BJ (cell line): ENCODE data around the gene LRRN4. TPM values are rescaled to one million over a fixed set of nuclear protein-coding genes. Genes with fewer than 3 reads are reported as not detected.

Source experiments
- CTCF ChIA-PET: fragments of 350-600 bp; formaldehyde crosslinking; extraction: SDS; loops from one replicate; lab custom pipeline; 2021; ENCODE audit warnings: antibody characterized with exemption, inconsistent platforms; lab: Yijun Ruan, JAX
- POLR2A ChIA-PET: fragments of 300-600 bp; sonication (Branson Sonifier 250); formaldehyde crosslinking; extraction: SDS; loops from one replicate; lab custom pipeline; 2021; ENCODE audit warnings: antibody characterized with exemption; lab: Charles Lee
- DNase-seq: peaks from one replicate; pipeline ENCODE4 v3.0.0-alpha.2; 2011; ENCODE audit warnings: low read depth
- H3K27me3 ChIP-seq: 2 replicates; pipeline ENCODE4 v1.6.0; 2011; ENCODE audit warnings: low read length; ENCODE audit not compliant: control insufficient read depth, insufficient read depth
- H3K36me3 ChIP-seq: 2 replicates; pipeline ENCODE4 v1.5.1; 2011; ENCODE audit warnings: low read length; ENCODE audit not compliant: control insufficient read depth, insufficient read depth
- H3K4me3 ChIP-seq: 2 replicates; pipeline ENCODE4 v1.5.1; 2011; ENCODE audit warnings: low read depth, mild to moderate bottlenecking, control low read depth, low read length
- polyA plus RNA-seq: library from polyadenylated mRNA; depleted of rRNA; stranded (reverse); fragments of >200 nt; gene quantifications from 2 replicates; pipeline ENCODE4 v1.2.3, GENCODE V29; 2011
- TF ChIP-seq, protein P1 (sequence below): IDR thresholded peaks from 2 replicates; pipeline ENCODE4 v1.5.1; 2011; ENCODE audit warnings: low read depth, mild to moderate bottlenecking, control low read depth, inconsistent platforms, low read length, moderate library complexity; ENCODE audit not compliant: insufficient read depth

LRRN4 gene
- polyA plus RNA-seq, 1 experiment: 0.06 TPM

DNA sequence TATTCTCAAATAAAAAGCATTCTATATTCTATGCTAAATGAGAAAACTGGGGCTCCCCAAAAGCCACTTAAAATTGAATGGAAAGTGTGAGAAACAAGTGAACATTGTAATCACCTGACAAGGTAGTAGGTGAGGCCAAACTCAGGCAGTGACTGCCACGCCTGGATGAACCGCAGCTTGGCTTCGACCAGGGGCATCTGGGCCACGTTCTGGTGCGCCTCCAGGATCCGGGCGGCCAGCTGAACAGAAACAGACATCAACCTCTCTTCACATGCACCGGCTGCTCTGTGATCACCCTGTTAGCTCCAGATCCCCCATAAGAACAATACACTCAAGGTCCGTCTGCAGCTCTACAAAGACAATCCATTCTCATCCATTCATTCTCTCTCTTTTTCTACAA lies 30.1 kb upstream of the LRRN4 start:
- CTCF ChIA-PET: interaction anchor here (0.7 to 3.9 kb wide), 4 partner anchors 10 to 555 kb away, joined by 3 to 22 read pairs (median 10); no protein-coding TSS in a partner anchor
- TF ChIP-seq, protein P1, sequence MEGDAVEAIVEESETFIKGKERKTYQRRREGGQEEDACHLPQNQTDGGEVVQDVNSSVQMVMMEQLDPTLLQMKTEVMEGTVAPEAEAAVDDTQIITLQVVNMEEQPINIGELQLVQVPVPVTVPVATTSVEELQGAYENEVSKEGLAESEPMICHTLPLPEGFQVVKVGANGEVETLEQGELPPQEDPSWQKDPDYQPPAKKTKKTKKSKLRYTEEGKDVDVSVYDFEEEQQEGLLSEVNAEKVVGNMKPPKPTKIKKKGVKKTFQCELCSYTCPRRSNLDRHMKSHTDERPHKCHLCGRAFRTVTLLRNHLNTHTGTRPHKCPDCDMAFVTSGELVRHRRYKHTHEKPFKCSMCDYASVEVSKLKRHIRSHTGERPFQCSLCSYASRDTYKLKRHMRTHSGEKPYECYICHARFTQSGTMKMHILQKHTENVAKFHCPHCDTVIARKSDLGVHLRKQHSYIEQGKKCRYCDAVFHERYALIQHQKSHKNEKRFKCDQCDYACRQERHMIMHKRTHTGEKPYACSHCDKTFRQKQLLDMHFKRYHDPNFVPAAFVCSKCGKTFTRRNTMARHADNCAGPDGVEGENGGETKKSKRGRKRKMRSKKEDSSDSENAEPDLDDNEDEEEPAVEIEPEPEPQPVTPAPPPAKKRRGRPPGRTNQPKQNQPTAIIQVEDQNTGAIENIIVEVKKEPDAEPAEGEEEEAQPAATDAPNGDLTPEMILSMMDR: no peak
- no peak for DNase-seq
- Histone ChIP-seq H3K36me3 (no peaks in the 10 kb centered on the region), H3K27me3 (no peaks in the 10 kb centered on the region), H3K4me3 (no peak overlapping the region)
- POLR2A ChIA-PET: no interaction called here

DNA sequence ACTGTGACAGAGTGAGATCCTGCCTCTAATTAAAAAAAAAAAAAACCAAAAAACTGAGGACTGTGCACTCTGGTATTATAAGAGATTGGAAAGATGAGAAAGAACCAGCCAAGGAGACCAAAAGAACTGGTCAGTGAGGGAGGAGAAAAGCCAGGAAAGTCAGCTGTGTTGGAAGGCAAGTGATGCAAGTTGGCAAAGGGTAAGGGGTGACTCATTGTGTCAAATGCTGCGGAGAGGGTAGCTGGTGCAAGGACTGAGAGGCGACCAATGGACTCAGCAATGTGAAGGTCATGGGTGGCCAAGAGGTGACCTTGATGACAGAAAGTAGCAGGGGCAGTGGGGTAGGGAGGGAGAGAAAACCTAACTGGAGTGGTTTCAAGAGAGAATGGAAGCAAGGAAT lies 27.4 kb upstream of the LRRN4 start:
- TF ChIP-seq, protein P1: no peak

DNA sequence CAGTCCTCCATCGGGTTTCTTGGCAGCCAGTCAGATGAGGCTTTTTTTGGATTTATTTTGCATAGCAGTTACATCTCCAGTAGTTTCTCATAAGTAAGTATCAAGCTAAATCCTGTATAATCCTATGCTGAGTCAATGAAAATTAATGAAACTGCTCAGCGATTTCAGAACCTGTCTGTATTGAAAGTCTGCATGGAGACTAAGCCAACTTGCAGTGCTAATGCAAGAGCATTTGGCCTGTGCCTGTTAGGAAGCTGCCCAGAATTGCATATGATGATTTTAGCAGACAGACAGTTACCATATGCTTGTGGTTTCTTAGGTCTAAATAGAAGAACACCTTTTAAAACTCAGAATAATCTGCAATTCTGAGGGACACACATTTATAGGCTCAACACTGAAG lies 25.2 kb upstream of the LRRN4 start:
- TF ChIP-seq, protein P1: no peak
- POLR2A ChIA-PET: no interaction called here
- CTCF ChIA-PET: interaction anchor here (0.9 to 8.9 kb wide), 6 partner anchors 9 to 559 kb away, joined by 3 to 93 read pairs (median 8); no protein-coding TSS in a partner anchor
- Histone ChIP-seq H3K36me3 (no peaks in the 10 kb centered on the region), H3K27me3 (no peaks in the 10 kb centered on the region), H3K4me3 (no peak overlapping the region)
- DNase-seq: no peak

More for the DNA sequence above, 27.4 kb upstream of the LRRN4 start:
- no peak for DNase-seq
- CTCF ChIA-PET: interaction anchor here (0.6 to 3.9 kb wide), 4 partner anchors 9 to 552 kb away, joined by 3 to 22 read pairs (median 5); no protein-coding TSS in a partner anchor
- POLR2A ChIA-PET: no interaction called here
- H3K4me3 ChIP-seq: no peak overlapping the region
- no peaks in the 10 kb centered on the region for H3K27me3 ChIP-seq
- H3K36me3 ChIP-seq: no peaks in the 10 kb centered on the region

DNA sequence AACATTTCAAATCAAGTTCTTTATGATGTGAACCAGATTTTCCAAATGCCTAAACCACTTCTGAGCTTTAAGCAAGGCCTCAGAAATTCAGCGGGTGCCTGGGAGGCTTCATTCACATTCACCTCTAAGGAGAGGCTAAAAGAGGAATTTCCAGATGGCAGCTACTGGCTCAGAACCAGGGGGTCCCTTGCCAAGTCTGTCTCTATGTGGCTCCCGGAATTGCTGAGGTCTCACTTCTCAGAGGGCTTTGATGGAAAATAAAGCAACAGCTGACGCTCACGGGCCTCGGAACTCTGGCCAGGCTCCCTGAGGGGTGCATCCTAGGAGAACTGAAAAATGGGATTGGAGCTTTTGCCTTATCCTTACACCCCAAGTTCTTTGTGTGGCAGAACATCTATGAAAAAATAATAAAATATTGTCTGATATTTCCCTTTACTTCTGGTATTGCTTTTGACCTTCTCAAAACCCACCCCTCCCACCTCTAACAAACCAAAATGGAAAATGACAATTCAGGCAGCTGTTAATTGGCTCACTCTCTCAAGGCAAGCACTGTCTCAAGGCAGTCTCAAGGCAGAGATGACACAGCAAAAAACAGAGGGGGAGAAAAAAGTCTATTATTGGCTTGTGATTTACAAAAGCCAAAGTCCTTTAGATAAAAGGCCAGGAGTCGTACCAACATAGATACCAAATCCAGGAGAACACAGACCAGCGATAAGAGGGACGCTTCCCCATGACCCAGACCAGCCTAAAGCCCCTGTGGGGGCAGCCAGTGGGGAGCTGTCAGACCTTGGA lies 21.8 kb upstream of the LRRN4 start:
- TF ChIP-seq, protein P1: no peak
- Histone ChIP-seq H3K27me3 (no peaks in the 10 kb centered on the region), H3K4me3 (no peak overlapping the region), H3K36me3 (no peaks in the 10 kb centered on the region)
- ChIA-PET CTCF (interaction anchor here (0.7 to 8.9 kb wide), 9 partner anchors 9 to 546 kb away, joined by 3 to 93 read pairs (median 3); partner anchors contain the start of gene LRRN4), POLR2A (no interaction called here)
- DNase-seq: no peak

DNA sequence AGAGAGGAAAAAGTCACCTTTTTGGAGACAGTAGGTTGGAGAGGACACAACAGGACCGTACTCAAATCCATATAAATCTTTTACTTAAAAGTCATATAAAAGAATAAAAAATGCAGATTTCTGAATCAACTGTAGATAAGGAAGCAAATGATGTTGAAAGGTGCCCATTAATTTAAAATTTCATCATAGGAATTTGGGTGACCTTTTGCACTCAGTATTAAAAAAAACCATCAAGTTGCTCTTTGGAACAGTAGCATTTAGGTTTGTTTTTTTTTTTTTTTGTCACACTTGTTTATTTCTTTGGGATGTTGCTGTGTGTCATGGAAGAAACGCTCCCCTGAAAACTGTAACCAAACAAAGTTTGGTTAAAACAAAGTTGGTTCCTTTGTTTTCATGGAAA lies 20.9 kb upstream of the LRRN4 start:
- POLR2A ChIA-PET: no interaction called here

More for the DNA sequence above, 20.9 kb upstream of the LRRN4 start:
- Histone ChIP-seq H3K4me3 (no peak overlapping the region), H3K36me3 (no peaks in the 10 kb centered on the region), H3K27me3 (no peaks in the 10 kb centered on the region)
- CTCF ChIA-PET: interaction anchor here (0.9 to 8.9 kb wide), 7 partner anchors 8 to 545 kb away, joined by 3 to 93 read pairs (median 3); no protein-coding TSS in a partner anchor
- DNase-seq: no peak
- TF ChIP-seq, protein P1: no peak
